Gastroesophageal sphincter (tissue), 4 donors: ENCODE results near the gene STAT2. TPM values are rescaled to one million over a fixed set of nuclear protein-coding genes. Genes with fewer than 3 reads are reported as not detected.

Source experiments
- ATAC-seq: fragments of 150-250 bp; one replicate; pipeline ENCODE4 v1.9.1; 2016; ENCODE audit warnings: mild to moderate bottlenecking, moderate library complexity
- H3K27ac ChIP-seq, 4 donors: fragments of 200-600 bp; sonication (generic) in 3 of 4; 1 replicate in 3 of 4; 2 replicates in 1 of 4; pipeline ENCODE4 v1.5.1; 2016 to 2019
- H3K27me3 ChIP-seq: fragments of 200-600 bp; sonication (generic); one replicate; pipeline ENCODE4 v1.5.1; 2019
- H3K36me3 ChIP-seq, 2 donors: fragments of 200-600 bp; sonication (generic); one replicate each; pipeline ENCODE4 v1.5.1; 2019; ENCODE audit warnings: control low read depth in 1 of 2
- H3K4me1 ChIP-seq, 3 donors: fragments of 200-600 bp; sonication (generic); 1 replicate in 2 of 3; 2 replicates in 1 of 3; pipeline ENCODE4 v1.5.1; 2016 to 2019; ENCODE audit warnings: control low read depth in 2 of 3
- H3K4me3 ChIP-seq, 2 donors: fragments of 200-600 bp; sonication (generic); one replicate each; pipeline ENCODE4 v1.5.1; 2019; ENCODE audit warnings: mild to moderate bottlenecking in 1 of 2, moderate library complexity in 1 of 2
- H3K9me3 ChIP-seq, 3 donors: fragments of 200-600 bp; sonication (generic); one replicate each; pipeline ENCODE4 v1.5.1; 2017 to 2019; ENCODE audit warnings: control low read depth in 2 of 3
- EP300 ChIP-seq: sonication (generic); formaldehyde crosslinking; IDR thresholded peaks from one replicate; pipeline ENCODE4 v1.6.1; 2017; ENCODE audit warnings: antibody characterized with exemption, mild to moderate bottlenecking
- POLR2A ChIP-seq, 2 donors: fragments of 450-650 bp; IDR thresholded peaks; one replicate each; pipeline ENCODE4 v1.6.1; 2017; ENCODE audit warnings: antibody characterized with exemption in 2 of 2, mild to moderate bottlenecking in 2 of 2, moderate library complexity in 1 of 2
- POLR2AphosphoS5 ChIP-seq: sonication (generic); formaldehyde crosslinking; IDR thresholded peaks from one replicate; pipeline ENCODE4 v1.6.1; 2017; ENCODE audit warnings: antibody characterized with exemption
- WGBS, 2 donors: methylation state at CpG; one replicate each; pipeline ENCODE4 v1.1.5; 2018; ENCODE audit warnings: low coverage in 1 of 2; 5-methylcytosine and 5-hydroxymethylcytosine counted together
- total RNA-seq, 4 donors: library from RNA; depleted of rRNA; stranded (reverse); fragments of >200 nt; gene quantifications; one replicate each; pipeline ENCODE4 v1.1.0, GENCODE V29; 2016
- TF ChIP-seq, protein P1 (sequence below), 4 experiments: fragments of 200-600 bp in 2 of 4; fragments of 450-650 bp in 2 of 4; sonication (generic) in 1 of 4; IDR thresholded peaks; one replicate each; pipeline ENCODE4 v1.5.1; 2017 to 2019; ENCODE audit warnings: antibody characterized with exemption in 4 of 4, mild to moderate bottlenecking in 2 of 4, moderate library complexity in 2 of 4

The STAT2 gene
- total RNA-seq, 4 donors from 2014 or later = 55.4 to 94.6 (median 82.7) TPM

DNA sequence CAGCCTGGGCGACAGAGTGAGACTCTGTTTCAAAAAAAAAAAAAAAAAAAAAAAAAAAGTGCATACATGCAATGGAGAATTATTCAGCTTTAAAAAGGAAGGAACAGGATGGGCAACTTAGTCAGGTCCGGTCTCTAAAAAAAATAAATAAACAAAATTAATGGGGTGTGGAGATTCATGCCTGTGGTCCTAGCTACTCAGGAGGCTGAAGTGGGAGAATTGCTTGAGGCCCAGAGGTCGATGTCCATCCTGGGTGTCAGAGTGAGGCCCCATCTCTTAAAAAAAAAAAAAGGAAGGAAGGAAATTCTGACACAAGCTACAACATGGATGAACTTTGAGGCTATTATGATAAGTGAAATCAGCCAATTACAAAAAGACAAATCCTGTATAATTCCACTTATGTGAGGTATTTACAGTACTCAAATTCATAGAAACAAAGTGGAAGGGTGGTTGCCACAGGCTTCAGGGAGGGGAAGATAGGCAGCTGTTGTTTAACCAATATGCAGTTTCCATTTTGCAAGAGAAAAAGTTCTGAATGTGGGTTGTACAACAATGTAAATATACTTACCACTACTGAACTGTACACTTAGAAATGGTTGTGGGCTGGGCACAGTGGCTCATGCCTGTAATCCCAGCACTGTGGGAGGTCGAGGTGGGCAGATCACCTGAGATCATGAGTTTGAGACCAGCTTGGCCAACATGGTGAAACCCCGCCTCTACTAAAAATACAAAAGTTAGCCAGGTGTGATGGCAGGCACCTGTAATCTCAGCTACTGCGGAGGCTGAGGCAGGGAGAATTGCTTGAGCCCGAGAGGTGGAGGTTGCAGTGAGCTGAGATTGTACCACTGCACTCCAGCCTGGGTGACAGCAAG is 15.1 kb upstream of the STAT2 start:
- Histone ChIP-seq H3K27me3 (no peaks in the 10 kb centered on the region), H3K36me3 (no peaks in the 10 kb centered on the region), H3K4me1 (no peaks in the 10 kb centered on the region), H3K4me3 (no peak overlapping the region), H3K9me3 (no peaks in the 10 kb centered on the region), H3K27ac (no peak overlapping the region)
- ATAC-seq = no peak
- WGBS, 2 donors = 53 to 79% methylated on average over 3 to 6 of the region's 7 CpGs
- no peak for TF ChIP-seq POLR2A (IDR thresholded peaks at IDR 0.05)

DNA sequence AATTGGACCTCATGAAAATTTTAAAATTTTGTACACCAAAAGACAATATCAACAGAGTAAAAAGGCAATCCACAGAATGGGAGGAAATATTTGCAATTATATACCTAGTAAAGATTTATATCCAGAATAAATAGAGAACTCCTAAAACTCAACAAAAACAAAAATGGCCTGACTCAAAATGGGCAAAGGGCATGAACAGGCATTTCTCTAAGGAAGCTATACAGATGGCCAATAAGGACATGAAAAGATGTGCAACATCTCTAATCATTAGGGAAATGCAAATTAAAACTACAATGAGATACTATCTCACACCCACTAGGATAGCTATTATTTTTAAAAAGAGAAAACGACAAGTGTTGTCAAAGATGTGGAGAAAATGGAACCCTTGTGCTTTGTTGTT is 13.6 kb upstream of the STAT2 start:
- Histone ChIP-seq H3K36me3 (no peaks in the 10 kb centered on the region), H3K4me3 (no peak overlapping the region), H3K27ac (no peak overlapping the region), H3K9me3 (no peaks in the 10 kb centered on the region), H3K27me3 (no peaks in the 10 kb centered on the region), H3K4me1 (no peaks in the 10 kb centered on the region)
- WGBS, 2 donors = 87 to 100% methylated on average over 1 of the region's 1 CpG
- ATAC-seq = no peak
- TF ChIP-seq POLR2A (IDR thresholded peaks at IDR 0.05) (no peak), EP300 (no peak), POLR2AphosphoS5 (no peak)
- TF ChIP-seq, protein P1, sequence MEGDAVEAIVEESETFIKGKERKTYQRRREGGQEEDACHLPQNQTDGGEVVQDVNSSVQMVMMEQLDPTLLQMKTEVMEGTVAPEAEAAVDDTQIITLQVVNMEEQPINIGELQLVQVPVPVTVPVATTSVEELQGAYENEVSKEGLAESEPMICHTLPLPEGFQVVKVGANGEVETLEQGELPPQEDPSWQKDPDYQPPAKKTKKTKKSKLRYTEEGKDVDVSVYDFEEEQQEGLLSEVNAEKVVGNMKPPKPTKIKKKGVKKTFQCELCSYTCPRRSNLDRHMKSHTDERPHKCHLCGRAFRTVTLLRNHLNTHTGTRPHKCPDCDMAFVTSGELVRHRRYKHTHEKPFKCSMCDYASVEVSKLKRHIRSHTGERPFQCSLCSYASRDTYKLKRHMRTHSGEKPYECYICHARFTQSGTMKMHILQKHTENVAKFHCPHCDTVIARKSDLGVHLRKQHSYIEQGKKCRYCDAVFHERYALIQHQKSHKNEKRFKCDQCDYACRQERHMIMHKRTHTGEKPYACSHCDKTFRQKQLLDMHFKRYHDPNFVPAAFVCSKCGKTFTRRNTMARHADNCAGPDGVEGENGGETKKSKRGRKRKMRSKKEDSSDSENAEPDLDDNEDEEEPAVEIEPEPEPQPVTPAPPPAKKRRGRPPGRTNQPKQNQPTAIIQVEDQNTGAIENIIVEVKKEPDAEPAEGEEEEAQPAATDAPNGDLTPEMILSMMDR (IDR thresholded peaks at IDR 0.05) = no peak

DNA sequence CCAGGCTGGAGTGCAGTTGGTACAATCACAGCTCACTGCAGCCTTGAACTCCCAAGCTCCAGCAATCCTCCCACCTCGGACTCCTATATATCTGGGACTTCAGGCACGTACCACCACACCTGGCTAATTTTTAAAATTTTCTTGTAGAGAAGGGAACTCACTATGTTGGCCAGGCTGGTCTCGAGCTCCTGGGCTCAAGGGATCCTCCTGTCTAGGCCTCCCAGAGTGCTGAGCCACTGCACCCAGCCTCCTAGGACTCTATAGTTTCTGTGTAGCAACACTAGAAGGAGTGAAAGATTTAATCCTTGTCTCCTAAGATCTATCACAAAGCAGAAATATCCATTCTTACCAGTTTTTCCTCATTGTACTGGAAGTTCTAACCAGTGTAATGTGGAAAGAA is 7.0 kb upstream of the STAT2 start:
- ATAC-seq = no peak
- no peaks in the 10 kb centered on the region for H3K9me3 ChIP-seq
- no peaks in the 10 kb centered on the region for H3K36me3 ChIP-seq
- 78 to 87% methylated on average over 3 of the region's 3 CpGs for WGBS, 2 donors
- H3K4me1 ChIP-seq = no peaks in the 10 kb centered on the region
- TF ChIP-seq EP300 (no peak), POLR2AphosphoS5 (no peak), POLR2A (IDR thresholded peaks at IDR 0.05) (no peak)
- TF ChIP-seq, protein P1 (IDR thresholded peaks at IDR 0.05) = no peak
- no peak overlapping the region for H3K4me3 ChIP-seq
- H3K27ac ChIP-seq = no peak overlapping the region
- H3K27me3 ChIP-seq = peaks cover 11% of the 10 kb centered on the region

DNA sequence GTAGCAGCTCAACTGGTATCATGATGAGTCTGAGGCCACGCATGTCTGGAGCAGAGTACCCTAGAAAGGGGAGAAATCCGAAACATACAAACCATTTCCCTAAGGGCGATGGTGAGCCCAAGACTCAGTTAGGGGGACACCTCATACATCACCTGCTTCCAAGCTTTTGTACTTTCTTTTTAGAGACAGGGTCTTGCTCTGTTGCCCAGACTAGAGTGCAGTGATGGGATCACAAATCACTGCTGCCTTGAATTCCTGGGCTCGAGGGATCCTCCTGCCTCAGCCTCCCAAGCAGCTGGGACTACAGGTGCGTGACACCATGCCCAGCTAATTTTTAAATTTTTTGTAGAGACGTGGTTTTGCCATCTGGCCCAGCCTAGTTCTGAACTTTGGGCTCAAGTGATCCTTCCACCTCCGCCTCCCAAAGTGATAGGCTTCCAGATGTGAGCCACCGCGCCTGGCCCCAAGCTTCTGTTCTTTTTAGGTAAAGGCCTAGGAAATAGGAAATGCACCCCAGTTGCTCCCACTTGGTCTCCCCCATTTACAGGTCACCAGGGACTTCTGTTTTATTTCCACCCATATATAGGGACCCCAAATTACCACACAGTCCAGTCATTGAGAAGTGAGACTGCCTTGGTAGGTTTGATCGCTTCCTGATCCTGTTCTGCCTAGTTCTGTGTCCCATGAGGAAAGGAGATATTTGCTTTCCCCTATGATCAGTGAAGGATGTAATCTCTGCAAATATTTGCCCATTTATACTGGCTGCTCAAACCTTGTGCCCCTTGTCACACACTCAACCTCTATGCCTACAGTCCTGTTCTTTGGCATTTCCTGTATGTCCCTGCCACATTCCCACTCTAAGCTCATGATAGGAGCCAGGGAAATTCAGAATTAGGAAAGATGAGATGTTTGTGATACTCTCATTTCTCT is 2.5 kb upstream of the STAT2 start, which contains the start of gene APOF:
APOF (minus strand) TSS at position 728 of the 930 bp plus-strand sequence; CDS start at position 616, 112 bp downstream.
- TF ChIP-seq EP300 (no peak), POLR2A (IDR thresholded peaks at IDR 0.05) (no peak), POLR2AphosphoS5 (no peak)
- TF ChIP-seq, protein P1 (IDR thresholded peaks at IDR 0.05) = no peak
- WGBS, 2 donors = 92 to 93% methylated on average over 3 to 10 of the region's 10 CpGs

DNA sequence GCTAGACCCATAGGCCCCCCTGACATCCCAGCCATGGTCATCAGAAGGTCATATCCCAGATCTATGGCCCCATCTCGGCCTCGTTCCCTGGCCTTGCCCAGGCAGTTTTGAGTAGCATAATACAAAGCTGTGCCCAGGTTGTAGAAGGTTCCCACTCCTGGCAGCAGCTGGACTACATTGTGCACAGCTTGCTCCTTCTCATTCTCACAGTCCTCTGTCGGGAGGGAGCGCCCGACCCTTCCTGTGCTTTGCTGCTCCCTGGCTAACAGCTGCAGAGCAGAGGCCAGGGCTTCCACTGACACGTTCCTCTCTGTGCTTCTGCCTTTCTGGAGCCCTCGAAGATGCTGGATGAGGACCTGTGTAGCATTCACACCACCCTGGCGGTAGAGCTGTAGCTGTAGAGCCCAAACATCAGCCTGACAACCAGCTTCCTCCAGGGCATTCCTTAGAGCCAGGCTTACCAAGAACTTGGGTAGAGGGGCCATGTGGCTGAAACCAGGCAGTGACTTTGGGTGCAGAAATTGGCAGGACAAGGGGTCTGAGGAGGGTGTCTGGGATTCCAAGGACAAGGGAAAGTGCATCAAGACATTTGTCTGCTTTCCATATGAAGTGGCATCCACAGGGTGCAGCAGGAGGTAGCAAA is 1.7 kb upstream of the STAT2 start:
- no peak for ATAC-seq
- Histone ChIP-seq H3K36me3 (peaks cover 0 to under 1% of the 10 kb centered on the region in 2 donors), H3K27ac (no peak overlapping the region), H3K9me3 (no peaks in the 10 kb centered on the region), H3K27me3 (peaks cover 4% of the 10 kb centered on the region), H3K4me3 (no peak overlapping the region), H3K4me1 (peaks cover 7 to 31% (median 9%) of the 10 kb centered on the region in 3 donors)
- 93% methylated on average over 3 of the region's 8 CpGs; no CpG with 5 or more reads in 1 of the 2 donors for WGBS, 2 donors
- TF ChIP-seq POLR2A (IDR thresholded peaks at IDR 0.05) (no peak), EP300 (no peak), POLR2AphosphoS5 (no peak)
- TF ChIP-seq, protein P1 (IDR thresholded peaks at IDR 0.05) = no peak

More for the DNA sequence above, 2.5 kb upstream of the STAT2 start, which contains the start of gene APOF:
- Histone ChIP-seq H3K4me1 (peaks cover 7 to 26% (median 9%) of the 10 kb centered on the region in 3 donors), H3K27ac (no peak within 1 kb of the TSS), H3K4me3 (no peak within 1 kb of the TSS), H3K27me3 (peaks cover 11% of the 10 kb centered on the region), H3K9me3 (no peaks in the 10 kb centered on the region), H3K36me3 (no peaks in the 10 kb centered on the region)
- ATAC-seq = no peak
